ENCODE data around the gene NT5DC4. TPM values are rescaled to one million over a fixed set of nuclear protein-coding genes. Genes with fewer than 3 reads are reported as not detected.

NT5DC4 gene
- total RNA-seq, 1 experiment from 2014 or later: 0.22 TPM

DNA sequence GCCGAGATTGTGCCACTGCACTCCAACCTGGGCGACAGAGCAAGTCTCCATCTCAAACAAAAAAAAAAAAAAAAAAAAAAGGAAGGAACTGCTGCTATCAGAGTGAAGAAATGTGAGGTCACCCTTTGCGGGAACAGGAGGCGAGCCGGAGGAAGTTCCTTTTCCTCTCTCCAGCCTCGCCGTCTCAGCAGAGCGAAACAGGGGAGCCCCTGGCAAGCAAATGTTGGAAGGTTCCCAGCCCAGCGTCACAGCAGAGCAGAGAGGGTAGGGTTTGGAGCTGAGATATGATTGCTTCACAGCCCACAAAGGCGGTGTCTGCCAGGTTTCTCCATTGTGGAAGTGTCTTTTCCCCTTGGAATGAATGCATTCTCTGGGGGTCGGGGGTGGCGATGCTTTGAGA lies 46.6 kb upstream of the NT5DC4 start:
- Histone ChIP-seq H3K9ac (ENCODE audit: low read length) (no peak overlapping the region), H3K79me2 (ENCODE audit: insufficient read depth, low read length) (no peaks in the 10 kb centered on the region), H3K9me2 (ENCODE audit: insufficient read depth) (no peaks in the 10 kb centered on the region), H4K20me1 (ENCODE audit: insufficient read depth) (no peaks in the 10 kb centered on the region), H3K9me3 (ENCODE audit: control insufficient read depth in 1 of 2, insufficient read depth in 1 of 2, low read depth in 1 of 2, low read length in 2 of 2) (no peaks in the 10 kb centered on the region), H3K4me1 (ENCODE audit: control insufficient read depth in 1 of 2, insufficient read depth in 2 of 2, low read length in 2 of 2) (0 out of 4 replicates have a peak, but pooled peaks cover 0 to 1% of the 10 kb centered on the region in 2 experiments), H2AFZ (ENCODE audit: low read depth, low read length, poor library complexity, severe bottlenecking) (no peak overlapping the region), H3K27ac (ENCODE audit: low read depth, low read length) (no peak overlapping the region), H3K4me2 (ENCODE audit: low read length) (no peak overlapping the region), H3K36me3 (ENCODE audit: control insufficient read depth in 1 of 2, insufficient read depth in 2 of 2, low read length in 2 of 2) (no peaks in the 10 kb centered on the region), H3K4me3 (replicated peaks in 1 of 2; ENCODE audit: low read depth in 1 of 2, low read length in 2 of 2) (no peak overlapping the region), H3K27me3 (ENCODE audit: insufficient read depth, low read length) (no peaks in the 10 kb centered on the region)
- TF ChIP-seq TCF7L2 (IDR thresholded peaks at IDR 0.05; ENCODE audit: borderline replicate concordance, extremely low read depth, insufficient read depth, insufficient read length) (no peak), SRF (IDR thresholded peaks at IDR 0.05; ENCODE audit: low read depth) (no peak), EZH2 (IDR thresholded peaks at IDR 0.05) (no peak), RAD21 (IDR thresholded peaks at IDR 0.05; ENCODE audit: low read depth) (no peak), FOSL1 (IDR thresholded peaks at IDR 0.05; ENCODE audit: low read depth) (no peak), ZFX (IDR thresholded peaks at IDR 0.05) (no peak), ZNF274 (IDR thresholded peaks at IDR 0.05; ENCODE audit: low read depth, low read length) (no peak), JUND (IDR thresholded peaks at IDR 0.05) (no peak), CBX3 (IDR thresholded peaks at IDR 0.05; ENCODE audit: low read depth) (no peak), POLR2A (IDR thresholded peaks at IDR 0.05; ENCODE audit: borderline replicate concordance, extremely low read depth, insufficient read depth, insufficient read length) (no peak), ELF1 (IDR thresholded peaks at IDR 0.05; ENCODE audit: borderline replicate concordance, low read depth) (no peak), SP1 (IDR thresholded peaks at IDR 0.05; ENCODE audit: low read depth) (no peak), SIN3A (IDR thresholded peaks at IDR 0.05; ENCODE audit: low read depth) (no peak)
- TF ChIP-seq, protein P1, sequence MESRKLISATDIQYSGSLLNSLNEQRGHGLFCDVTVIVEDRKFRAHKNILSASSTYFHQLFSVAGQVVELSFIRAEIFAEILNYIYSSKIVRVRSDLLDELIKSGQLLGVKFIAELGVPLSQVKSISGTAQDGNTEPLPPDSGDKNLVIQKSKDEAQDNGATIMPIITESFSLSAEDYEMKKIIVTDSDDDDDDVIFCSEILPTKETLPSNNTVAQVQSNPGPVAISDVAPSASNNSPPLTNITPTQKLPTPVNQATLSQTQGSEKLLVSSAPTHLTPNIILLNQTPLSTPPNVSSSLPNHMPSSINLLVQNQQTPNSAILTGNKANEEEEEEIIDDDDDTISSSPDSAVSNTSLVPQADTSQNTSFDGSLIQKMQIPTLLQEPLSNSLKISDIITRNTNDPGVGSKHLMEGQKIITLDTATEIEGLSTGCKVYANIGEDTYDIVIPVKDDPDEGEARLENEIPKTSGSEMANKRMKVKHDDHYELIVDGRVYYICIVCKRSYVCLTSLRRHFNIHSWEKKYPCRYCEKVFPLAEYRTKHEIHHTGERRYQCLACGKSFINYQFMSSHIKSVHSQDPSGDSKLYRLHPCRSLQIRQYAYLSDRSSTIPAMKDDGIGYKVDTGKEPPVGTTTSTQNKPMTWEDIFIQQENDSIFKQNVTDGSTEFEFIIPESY (IDR thresholded peaks at IDR 0.05; ENCODE audit: extremely low read depth, insufficient replicate concordance, low read length): no peak
- TF ChIP-seq, protein P2, sequence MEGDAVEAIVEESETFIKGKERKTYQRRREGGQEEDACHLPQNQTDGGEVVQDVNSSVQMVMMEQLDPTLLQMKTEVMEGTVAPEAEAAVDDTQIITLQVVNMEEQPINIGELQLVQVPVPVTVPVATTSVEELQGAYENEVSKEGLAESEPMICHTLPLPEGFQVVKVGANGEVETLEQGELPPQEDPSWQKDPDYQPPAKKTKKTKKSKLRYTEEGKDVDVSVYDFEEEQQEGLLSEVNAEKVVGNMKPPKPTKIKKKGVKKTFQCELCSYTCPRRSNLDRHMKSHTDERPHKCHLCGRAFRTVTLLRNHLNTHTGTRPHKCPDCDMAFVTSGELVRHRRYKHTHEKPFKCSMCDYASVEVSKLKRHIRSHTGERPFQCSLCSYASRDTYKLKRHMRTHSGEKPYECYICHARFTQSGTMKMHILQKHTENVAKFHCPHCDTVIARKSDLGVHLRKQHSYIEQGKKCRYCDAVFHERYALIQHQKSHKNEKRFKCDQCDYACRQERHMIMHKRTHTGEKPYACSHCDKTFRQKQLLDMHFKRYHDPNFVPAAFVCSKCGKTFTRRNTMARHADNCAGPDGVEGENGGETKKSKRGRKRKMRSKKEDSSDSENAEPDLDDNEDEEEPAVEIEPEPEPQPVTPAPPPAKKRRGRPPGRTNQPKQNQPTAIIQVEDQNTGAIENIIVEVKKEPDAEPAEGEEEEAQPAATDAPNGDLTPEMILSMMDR (IDR thresholded peaks at IDR 0.05 in 2 of 3, conservative IDR thresholded peaks at IDR 0.05 in 1 of 3; ENCODE audit: borderline replicate concordance in 1 of 3, insufficient read depth in 1 of 3, low read depth in 2 of 3, low read length in 2 of 3): no peak
- TF ChIP-seq, protein P3, sequence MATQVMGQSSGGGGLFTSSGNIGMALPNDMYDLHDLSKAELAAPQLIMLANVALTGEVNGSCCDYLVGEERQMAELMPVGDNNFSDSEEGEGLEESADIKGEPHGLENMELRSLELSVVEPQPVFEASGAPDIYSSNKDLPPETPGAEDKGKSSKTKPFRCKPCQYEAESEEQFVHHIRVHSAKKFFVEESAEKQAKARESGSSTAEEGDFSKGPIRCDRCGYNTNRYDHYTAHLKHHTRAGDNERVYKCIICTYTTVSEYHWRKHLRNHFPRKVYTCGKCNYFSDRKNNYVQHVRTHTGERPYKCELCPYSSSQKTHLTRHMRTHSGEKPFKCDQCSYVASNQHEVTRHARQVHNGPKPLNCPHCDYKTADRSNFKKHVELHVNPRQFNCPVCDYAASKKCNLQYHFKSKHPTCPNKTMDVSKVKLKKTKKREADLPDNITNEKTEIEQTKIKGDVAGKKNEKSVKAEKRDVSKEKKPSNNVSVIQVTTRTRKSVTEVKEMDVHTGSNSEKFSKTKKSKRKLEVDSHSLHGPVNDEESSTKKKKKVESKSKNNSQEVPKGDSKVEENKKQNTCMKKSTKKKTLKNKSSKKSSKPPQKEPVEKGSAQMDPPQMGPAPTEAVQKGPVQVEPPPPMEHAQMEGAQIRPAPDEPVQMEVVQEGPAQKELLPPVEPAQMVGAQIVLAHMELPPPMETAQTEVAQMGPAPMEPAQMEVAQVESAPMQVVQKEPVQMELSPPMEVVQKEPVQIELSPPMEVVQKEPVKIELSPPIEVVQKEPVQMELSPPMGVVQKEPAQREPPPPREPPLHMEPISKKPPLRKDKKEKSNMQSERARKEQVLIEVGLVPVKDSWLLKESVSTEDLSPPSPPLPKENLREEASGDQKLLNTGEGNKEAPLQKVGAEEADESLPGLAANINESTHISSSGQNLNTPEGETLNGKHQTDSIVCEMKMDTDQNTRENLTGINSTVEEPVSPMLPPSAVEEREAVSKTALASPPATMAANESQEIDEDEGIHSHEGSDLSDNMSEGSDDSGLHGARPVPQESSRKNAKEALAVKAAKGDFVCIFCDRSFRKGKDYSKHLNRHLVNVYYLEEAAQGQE (IDR thresholded peaks at IDR 0.05; ENCODE audit: low read depth): no peak
- TF ChIP-seq, protein P4, sequence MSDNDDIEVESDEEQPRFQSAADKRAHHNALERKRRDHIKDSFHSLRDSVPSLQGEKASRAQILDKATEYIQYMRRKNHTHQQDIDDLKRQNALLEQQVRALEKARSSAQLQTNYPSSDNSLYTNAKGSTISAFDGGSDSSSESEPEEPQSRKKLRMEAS (IDR thresholded peaks at IDR 0.05): no peak
- TF ChIP-seq, protein P5, sequence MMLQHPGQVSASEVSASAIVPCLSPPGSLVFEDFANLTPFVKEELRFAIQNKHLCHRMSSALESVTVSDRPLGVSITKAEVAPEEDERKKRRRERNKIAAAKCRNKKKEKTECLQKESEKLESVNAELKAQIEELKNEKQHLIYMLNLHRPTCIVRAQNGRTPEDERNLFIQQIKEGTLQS (IDR thresholded peaks at IDR 0.05): no peak
- no TSS peak for BruUV-seq (replicated peaks)
- DNase-seq (ENCODE audit: low read depth, low spot score): no peak
- ChIA-PET POLR2A (no interaction called here), RAD21 (ENCODE audit: low non-redundant PET in 1 of 2, low total read pairs in 2 of 2, uncharacterized antibody in 2 of 2, unreplicated experiment in 2 of 2) (no interaction called here), CTCF (no interaction called here)
- intact Hi-C loops (cut with micrococcal nuclease): no loop called here
- no peak for ATAC-seq
